Right cardiac atrium (tissue), 5 donors: ENCODE data around the gene ZNF215. TPM values are rescaled to one million over a fixed set of nuclear protein-coding genes. Genes with fewer than 3 reads are reported as not detected.
A peak's percentile ranks its signal among the peaks of the same experiment; 100 is the strongest.
"Not testable (repeated sequence)": the region's sequence is repeated elsewhere in the genome, so short reads cannot be mapped to it uniquely, and the experiment has no call there.

Experiments
- ATAC-seq, 2 donors: fragments of 200-7000 bp; cut with Tn5 transposase; one replicate each; pipeline versions ENCODE4 v1.8.0 to v1.9.1; 2020; ENCODE audit warnings: moderate library complexity in 2 of 2, mild to moderate bottlenecking in 1 of 2
- DNase-seq, 3 donors: peaks; one replicate each; pipeline ENCODE4 v3.0.0-alpha.2; 2020
- H3K27ac ChIP-seq: one replicate; pipeline ENCODE4 v1.5.1; 2013; ENCODE audit warnings: mild to moderate bottlenecking, low read length, control low read depth, moderate library complexity
- H3K27me3 ChIP-seq: one replicate; pipeline ENCODE4 v1.6.1; 2013; ENCODE audit not compliant: control insufficient read depth, insufficient read depth
- H3K4me1 ChIP-seq: one replicate; pipeline ENCODE4 v1.6.1; 2013; ENCODE audit warnings: low read length; ENCODE audit not compliant: control insufficient read depth, insufficient read depth
- H3K4me3 ChIP-seq: one replicate; pipeline ENCODE4 v1.5.1; 2013; ENCODE audit warnings: low read length, control low read depth
- H3K9me3 ChIP-seq: one replicate; pipeline ENCODE4 v1.6.1; 2013; ENCODE audit warnings: low read length; ENCODE audit not compliant: control insufficient read depth
- WGBS: extraction: QIAGEN DNeasy Blood & Tissue Kit; methylation state at CpG from one replicate; pipeline ENCODE4 v1.1.7; 2013; 5-methylcytosine and 5-hydroxymethylcytosine counted together
- intact Hi-C, 4 donors: fragments of 100-400 bp; cut with DNase I; formaldehyde crosslinking; loops; one replicate each; pipeline versions ENCODE4 v1.11.0 to v1.14.0; 2022 to 2023
- long read RNA-seq, 4 donors: library from polyadenylated mRNA; unstranded; transcript quantifications; one replicate each; pipeline ENCODE4 v2.0.0, GENCODE V29; 2020 to 2021
- polyA plus RNA-seq: library from polyadenylated mRNA; stranded (reverse); fragments of 200-250 nt; gene quantifications from one replicate; pipeline ENCODE4 v1.2.3, GENCODE V29; 2013
- total RNA-seq, 4 donors: library from RNA; stranded (reverse); fragmentation: NEBNext Ultra II Directional; extraction: Animal tissue kit (Norgen Biotek cat#: 25700); gene quantifications; one replicate each; pipeline ENCODE4 v1.2.1, GENCODE V29; 2021
- donor health status: healthy with polysubstance abuse.
- donor health status: DM: no; HTN: yes; CAD: no.
- donor health status: DM: no; HTN: no; CAD: no.
- donor health status: DM: no; HTN: yes; CAD: no; lungs with severe emphysema.
- donor health status: DM: yes; HTN: yes; CAD: no.

The ZNF215 gene
- total RNA-seq (1 to 10 TPM in 1 of 4 donors, under 1 TPM in 3; 0.54 to 1.0 (median 0.81) TPM), polyA plus RNA-seq (0.14 TPM)
- long read RNA-seq, donor 1, result 0 reads
- long read RNA-seq, donor 2, result 0 reads
- long read RNA-seq, donor 3, partial matches to known transcripts, result 0 of 1 reads
- long read RNA-seq, donor 3, other reads (novel, unspliced or antisense), result 0 of 1 reads
- long read RNA-seq, donor 4, result 0 reads

DNA sequence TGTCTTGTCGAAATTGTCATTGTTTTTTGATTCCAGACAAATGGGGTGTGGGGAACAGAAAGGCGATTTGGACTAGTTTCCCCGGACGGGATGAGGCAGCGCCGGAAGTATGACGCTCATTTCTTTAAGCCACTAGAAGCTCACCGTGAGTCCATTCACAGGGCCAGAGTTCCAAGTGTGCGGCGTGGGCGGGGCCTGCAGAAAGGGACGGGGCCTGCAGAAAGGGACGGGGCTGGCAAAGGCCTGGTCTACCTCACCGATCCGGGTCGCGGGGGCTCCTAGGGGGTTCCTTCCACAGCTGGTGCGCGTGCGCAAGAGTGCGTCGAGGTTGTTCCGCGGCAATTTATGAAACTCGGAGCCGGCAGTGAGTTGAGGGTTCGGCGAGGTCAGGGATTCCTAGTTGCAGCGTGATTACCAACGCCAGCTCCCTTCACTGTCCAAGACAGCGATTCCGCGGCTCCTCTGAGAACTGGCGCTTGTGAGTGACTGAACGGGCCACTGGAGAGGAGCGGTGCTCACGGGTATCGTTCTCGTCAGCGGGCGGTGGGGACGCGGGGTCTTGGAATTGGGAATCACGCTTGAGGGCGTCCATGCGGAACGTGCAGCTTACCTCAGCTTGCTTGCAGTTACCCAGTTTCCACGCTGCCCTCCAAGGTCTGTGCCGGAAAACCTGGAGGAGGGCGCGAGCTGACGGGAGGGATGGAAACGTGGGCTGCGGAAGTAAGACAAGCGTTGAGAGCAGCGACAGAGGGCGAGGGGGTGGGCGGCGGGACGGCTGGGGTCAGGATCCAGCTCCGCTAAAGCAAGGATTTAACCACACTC lies at the start of gene ZNF215:
Gene ZNF215 (plus strand): TSS at position 219 of the 822 bp plus-strand sequence. CDS start 5,847 bp downstream, outside the sequence.
- intact Hi-C loops, result no loop called here
- ATAC-seq, result peak; percentile 95 to 97
- peak; percentile 87 to 92 (median 89) for DNase-seq
- H3K4me1 ChIP-seq, result no peaks in the 10 kb centered on the region
- H3K9me3 ChIP-seq, result no peaks in the 10 kb centered on the region
- no peaks in the 10 kb centered on the region for H3K27me3 ChIP-seq
- H3K27ac ChIP-seq, result no peak within 1 kb of the TSS
- H3K4me3 ChIP-seq, result peak within 1 kb of the TSS; percentile 59
- under 1% methylated on average over 61 of the region's 61 CpGs for WGBS

DNA sequence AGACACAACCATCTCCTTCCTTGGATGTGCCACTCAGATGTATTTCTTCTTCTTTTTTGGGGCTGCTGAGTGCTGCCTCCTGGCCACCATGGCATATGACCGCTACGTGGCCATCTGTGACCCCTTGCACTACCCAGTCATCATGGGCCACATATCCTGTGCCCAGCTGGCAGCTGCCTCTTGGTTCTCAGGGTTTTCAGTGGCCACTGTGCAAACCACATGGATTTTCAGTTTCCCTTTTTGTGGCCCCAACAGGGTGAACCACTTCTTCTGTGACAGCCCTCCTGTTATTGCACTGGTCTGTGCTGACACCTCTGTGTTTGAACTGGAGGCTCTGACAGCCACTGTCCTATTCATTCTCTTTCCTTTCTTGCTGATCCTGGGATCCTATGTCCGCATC lies 49.3 kb upstream of the ZNF215 start:
- 71% methylated on average over 3 of the region's 3 CpGs for WGBS
- Histone ChIP-seq H3K4me1 (no peaks in the 10 kb centered on the region), H3K27ac (no peak overlapping the region), H3K4me3 (no peak overlapping the region), H3K9me3 (no peaks in the 10 kb centered on the region), H3K27me3 (no peaks in the 10 kb centered on the region)
- no peak for ATAC-seq
- intact Hi-C loops, result no loop called here
- DNase-seq, result no peak

DNA sequence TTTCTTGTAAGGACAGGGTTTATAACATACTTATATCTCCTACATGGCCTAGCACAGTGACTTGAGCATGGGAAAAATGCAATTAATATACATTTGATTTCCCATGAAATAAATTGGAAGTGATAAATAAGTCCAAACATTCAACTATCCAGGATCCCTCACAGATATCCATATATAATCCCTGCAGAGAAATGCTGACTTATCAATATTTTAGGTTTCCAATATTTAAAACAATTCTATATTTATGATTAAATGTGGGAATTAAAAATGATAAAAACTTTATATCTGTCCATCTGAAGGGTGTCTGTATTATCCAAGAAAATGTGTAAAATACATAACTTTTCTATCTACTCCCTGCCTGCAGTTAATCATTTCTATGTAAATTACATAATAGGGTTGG lies 43.5 kb upstream of the ZNF215 start:
- DNase-seq (no peak), ATAC-seq (no peak)
- intact Hi-C loops, result no loop called here
- Histone ChIP-seq H3K4me3 (no peak overlapping the region), H3K4me1 (no peaks in the 10 kb centered on the region), H3K9me3 (no peaks in the 10 kb centered on the region), H3K27me3 (no peaks in the 10 kb centered on the region), H3K27ac (no peak overlapping the region)

DNA sequence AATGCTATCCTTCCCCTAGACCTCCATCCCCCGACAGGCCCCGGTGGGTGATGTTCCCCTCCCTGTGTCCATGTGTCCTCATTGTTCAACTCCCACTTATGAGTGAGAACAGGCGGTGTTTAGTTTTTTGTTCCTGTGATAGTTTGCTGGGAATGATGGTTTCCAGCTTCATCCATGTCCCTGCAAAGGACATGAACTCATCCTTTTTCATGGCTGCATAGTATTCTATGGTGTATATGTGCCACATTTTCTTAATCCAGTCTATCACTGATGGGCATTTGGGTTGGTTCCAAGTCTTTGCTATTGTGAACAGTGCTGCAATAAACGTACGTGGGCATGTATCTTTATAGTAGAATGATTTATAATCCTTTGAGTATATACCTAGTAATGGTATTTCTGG lies 38.5 kb upstream of the ZNF215 start:
- H3K27ac ChIP-seq, intact Hi-C loops, H3K27me3 ChIP-seq, H3K9me3 ChIP-seq, H3K4me1 ChIP-seq, DNase-seq, ATAC-seq, H3K4me3 ChIP-seq: not testable (repeated sequence)
- 85% methylated on average over 5 of the region's 5 CpGs for WGBS

DNA sequence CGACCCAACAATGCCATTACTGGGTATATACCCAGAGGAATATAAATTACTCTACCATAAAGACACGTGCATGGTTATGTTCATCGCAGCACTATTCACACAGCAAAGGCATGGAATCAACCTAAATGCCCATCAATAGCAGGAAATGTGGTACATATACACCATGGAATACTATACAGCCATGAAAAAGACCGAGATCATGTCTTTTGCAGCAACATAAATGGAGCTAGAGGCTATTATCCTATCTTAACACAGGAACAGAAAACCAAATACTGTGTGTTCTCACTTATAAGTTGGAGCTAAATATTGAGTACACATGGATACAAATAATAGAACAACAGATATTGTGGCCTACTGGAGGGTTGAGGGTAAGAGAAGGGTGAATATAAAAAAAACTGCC lies 37.4 kb upstream of the ZNF215 start:
- no peak overlapping the region for H3K4me3 ChIP-seq
- no peak for ATAC-seq
- no peaks in the 10 kb centered on the region for H3K9me3 ChIP-seq
- H3K27me3 ChIP-seq, result no peaks in the 10 kb centered on the region
- 83% methylated on average over 4 of the region's 4 CpGs for WGBS
- no peak for DNase-seq
- no peak overlapping the region for H3K27ac ChIP-seq
- H3K4me1 ChIP-seq, result no peaks in the 10 kb centered on the region
- intact Hi-C loops, result no loop called here

DNA sequence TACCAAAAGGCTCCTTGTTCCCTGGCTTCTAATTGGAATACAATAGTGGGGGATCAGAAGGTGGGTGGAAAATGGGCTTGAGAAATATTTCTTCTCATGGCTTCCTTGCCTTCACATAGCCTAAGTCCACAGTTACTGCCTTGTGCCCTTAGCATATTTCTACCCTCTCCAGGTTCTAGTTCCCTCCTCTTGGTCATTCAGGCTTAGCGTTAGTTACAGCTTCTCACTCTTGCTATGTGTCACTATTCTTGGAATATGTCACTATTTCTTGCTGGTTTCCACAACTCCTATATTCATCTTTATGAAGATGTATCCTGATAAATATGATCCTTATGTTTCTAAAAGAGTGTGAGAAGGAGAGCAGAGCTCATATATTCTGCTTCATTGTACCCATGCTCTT lies 36.4 kb upstream of the ZNF215 start:
- intact Hi-C loops, result no loop called here
- Histone ChIP-seq H3K4me1 (no peaks in the 10 kb centered on the region), H3K9me3 (no peaks in the 10 kb centered on the region), H3K4me3 (no peak overlapping the region), H3K27ac (no peak overlapping the region), H3K27me3 (no peaks in the 10 kb centered on the region)
- DNase-seq (no peak), ATAC-seq (no peak)
- WGBS, result 86% methylated on average over 1 of the region's 1 CpG

DNA sequence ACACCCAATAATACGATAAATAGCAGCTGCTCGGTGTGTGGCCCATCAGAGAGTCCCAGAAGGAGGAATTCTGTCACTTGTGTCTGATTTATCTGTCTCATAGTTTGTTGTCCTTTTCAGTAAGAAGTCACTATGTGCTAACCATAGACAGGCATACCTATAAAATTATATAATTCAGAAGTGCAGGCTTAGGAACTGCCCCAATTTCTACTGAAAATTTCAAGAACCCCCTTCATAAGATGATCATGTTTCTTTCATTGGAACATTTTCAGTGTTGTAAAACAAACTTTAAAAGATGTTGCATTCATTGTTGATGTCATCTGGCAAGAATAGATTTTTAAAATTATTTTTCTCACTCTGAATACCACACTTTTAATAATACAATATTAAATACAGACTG lies 33.8 kb upstream of the ZNF215 start, which contains the start of gene OR2D2:
Gene OR2D2 (minus strand): TSS at position 101 of the 400 bp plus-strand sequence. CDS start 0 bp downstream, at position 101.
- WGBS, result 85% methylated on average over 2 of the region's 2 CpGs
- no peaks in the 10 kb centered on the region for H3K4me1 ChIP-seq
- ATAC-seq (no peak), DNase-seq (no peak)
- H3K4me3 ChIP-seq, result no peak within 1 kb of the TSS
- H3K27me3 ChIP-seq, result no peaks in the 10 kb centered on the region
- no peaks in the 10 kb centered on the region for H3K9me3 ChIP-seq
- intact Hi-C loops, result no loop called here
- H3K27ac ChIP-seq, result no peak within 1 kb of the TSS

DNA sequence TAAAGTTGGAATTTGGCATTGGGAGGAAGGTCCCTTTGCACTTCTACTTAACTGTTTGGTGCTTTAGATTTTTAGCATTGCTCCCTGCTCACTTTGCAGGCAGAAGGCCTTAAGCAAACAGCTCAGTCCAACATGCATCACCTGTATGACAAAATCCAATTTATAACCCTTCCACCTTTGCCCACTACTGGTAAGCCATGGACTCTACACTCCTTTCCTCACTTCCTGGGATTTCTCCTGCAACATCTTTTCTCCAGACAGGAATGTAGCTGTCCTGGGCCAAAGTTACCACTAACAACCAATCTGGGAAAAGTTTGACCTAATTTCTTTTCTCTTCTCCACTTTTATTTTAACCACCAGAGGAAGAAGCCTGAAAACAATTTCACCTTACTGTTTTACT lies 32.1 kb upstream of the ZNF215 start:
- H3K4me1 ChIP-seq, result no peaks in the 10 kb centered on the region
- H3K4me3 ChIP-seq, result no peak overlapping the region
- intact Hi-C loops, result no loop called here
- H3K27ac ChIP-seq, result no peak overlapping the region
- H3K9me3 ChIP-seq, result no peaks in the 10 kb centered on the region
- ATAC-seq (no peak), DNase-seq (no peak)
- H3K27me3 ChIP-seq, result no peaks in the 10 kb centered on the region

DNA sequence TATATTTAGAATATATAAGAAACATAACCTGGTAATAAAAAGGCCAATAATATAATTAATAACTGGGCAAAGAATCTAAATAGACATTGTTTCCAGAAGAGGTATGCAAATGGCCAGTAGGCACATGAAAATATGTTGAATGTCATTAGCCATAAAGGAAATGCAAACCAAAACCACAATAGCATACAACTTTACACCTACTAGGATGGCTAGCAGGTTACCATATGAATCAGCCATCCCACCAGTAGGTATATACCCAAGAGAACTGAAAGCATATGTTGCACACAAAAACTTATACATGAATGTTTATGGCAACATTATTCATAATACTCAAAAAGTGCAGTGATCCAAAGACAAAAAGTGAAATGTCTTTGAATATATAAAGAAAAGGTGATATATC lies 31.2 kb upstream of the ZNF215 start:
- no peak overlapping the region for H3K4me3 ChIP-seq
- H3K4me1 ChIP-seq, result no peaks in the 10 kb centered on the region
- no peaks in the 10 kb centered on the region for H3K9me3 ChIP-seq
- no peak overlapping the region for H3K27ac ChIP-seq
- intact Hi-C loops, result no loop called here
- no peaks in the 10 kb centered on the region for H3K27me3 ChIP-seq
- no peak for DNase-seq
- ATAC-seq, result no peak

DNA sequence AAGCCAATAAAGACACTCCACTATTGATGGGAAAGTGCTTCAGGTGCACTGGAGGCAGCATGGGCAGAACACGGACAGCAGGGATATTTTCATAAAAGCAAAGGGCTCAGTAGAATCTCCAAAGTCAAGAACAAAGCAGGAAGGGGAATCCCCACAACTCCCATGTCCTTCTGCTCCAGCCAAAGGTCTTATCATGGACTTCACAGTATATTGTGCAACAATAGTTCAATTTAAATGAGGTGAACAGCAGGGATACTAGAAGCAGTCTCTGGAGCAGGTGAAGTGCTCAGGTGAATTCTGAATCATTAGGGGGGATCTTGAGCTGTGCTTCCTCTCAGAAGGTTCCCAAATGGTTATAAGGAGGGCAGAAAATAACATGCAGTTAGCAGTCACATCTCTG lies 27.3 kb upstream of the ZNF215 start:
- no peak overlapping the region for H3K4me3 ChIP-seq
- H3K27ac ChIP-seq, result no peak overlapping the region
- 46% methylated on average over 1 of the region's 1 CpG for WGBS
- intact Hi-C loops, result no loop called here
- no peaks in the 10 kb centered on the region for H3K9me3 ChIP-seq
- no peaks in the 10 kb centered on the region for H3K27me3 ChIP-seq
- ATAC-seq (no peak), DNase-seq (no peak)
- H3K4me1 ChIP-seq, result no peaks in the 10 kb centered on the region

DNA sequence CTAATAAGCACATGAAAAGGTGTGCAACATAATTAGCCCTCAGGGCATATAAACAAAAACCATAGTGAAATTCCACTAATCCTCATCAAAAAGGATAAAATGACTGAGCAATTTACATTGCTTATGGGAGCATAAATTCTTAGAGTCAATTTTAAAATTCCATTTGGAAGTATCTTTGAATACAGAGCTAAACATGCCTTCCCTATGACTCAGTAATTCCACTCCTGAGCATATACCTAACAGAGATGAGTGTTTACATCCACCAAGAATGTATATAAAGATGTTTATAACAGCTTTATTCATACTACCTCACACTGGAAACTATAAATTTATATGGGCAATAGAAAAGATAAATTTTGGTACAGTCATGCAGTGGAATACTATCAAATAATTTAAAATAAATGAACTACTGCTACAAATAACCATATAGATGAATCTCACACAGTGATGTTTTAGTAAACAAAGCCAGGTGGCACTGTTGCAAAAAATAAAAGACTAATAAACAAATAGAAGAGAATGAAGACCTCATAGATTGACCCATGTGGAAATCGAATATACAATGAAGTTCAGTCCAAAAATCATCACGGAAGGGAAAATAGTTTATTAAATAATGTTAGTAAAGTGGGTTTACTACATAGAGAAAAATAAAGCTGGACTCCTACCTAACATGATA lies 25.8 kb upstream of the ZNF215 start:
- 59% methylated on average over 2 of the region's 2 CpGs for WGBS
- no peaks in the 10 kb centered on the region for H3K27me3 ChIP-seq
- H3K9me3 ChIP-seq, result no peaks in the 10 kb centered on the region
- H3K27ac ChIP-seq, result no peak overlapping the region
- no peak for ATAC-seq
- no peak overlapping the region for H3K4me3 ChIP-seq
- no peak for DNase-seq
- H3K4me1 ChIP-seq, result no peaks in the 10 kb centered on the region
- intact Hi-C loops, result no loop called here
